Adrenal gland (tissue), 12 donors: Measurements from ENCODE around the gene POLR2B. TPM values are rescaled to one million over a fixed set of nuclear protein-coding genes. Genes with fewer than 3 reads are reported as not detected.

Experiments
- DNase-seq, 7 donors: peaks; one replicate each; pipeline ENCODE4 v3.0.0-alpha.2; 2019 to 2020
- H3K27ac ChIP-seq, 5 donors: fragments of 200-600 bp; sonication (generic) in 4 of 5; 1 replicate in 3 of 5; 2 replicates in 2 of 5; pipeline versions ENCODE4 v1.5.1 to v1.8.0; 2016 to 2020; ENCODE audit warnings: mild to moderate bottlenecking in 1 of 5
- H3K27me3 ChIP-seq: fragments of 200-600 bp; 2 replicates; pipeline ENCODE4 v1.8.0; 2021
- H3K36me3 ChIP-seq, 2 donors: fragments of 200-600 bp; replicated peaks in 1 of 2; 1 replicate in 1 of 2; 2 replicates in 1 of 2; pipeline versions ENCODE4 v1.5.1 to v1.8.0; 2018 to 2022
- H3K4me1 ChIP-seq, 2 donors: fragments of 200-600 bp; replicated peaks in 1 of 2; 1 replicate in 1 of 2; 2 replicates in 1 of 2; pipeline versions ENCODE4 v1.5.1 to v1.8.0; 2018 to 2021
- H3K4me3 ChIP-seq, 4 donors: fragments of 200-600 bp; sonication (generic) in 3 of 4; one replicate each; pipeline ENCODE4 v1.5.1; 2016 to 2018
- H3K9me3 ChIP-seq, 3 donors: fragments of 200-600 bp; sonication (generic) in 1 of 3; replicated peaks in 1 of 3; 1 replicate in 2 of 3; 2 replicates in 1 of 3; pipeline versions ENCODE4 v1.5.1 to v1.8.0; 2016 to 2021
- CTCF ChIP-seq, 6 experiments: fragments of 450-650 bp in 4 of 6; fragments of 200-600 bp in 2 of 6; sonication (generic) in 1 of 6; IDR thresholded peaks; 1 replicate in 5 of 6; 2 replicates in 1 of 6; pipeline versions ENCODE4 v1.5.1 to v1.8.0; 2016 to 2021; ENCODE audit warnings: antibody characterized with exemption in 6 of 6, mild to moderate bottlenecking in 2 of 6, moderate library complexity in 1 of 6
- POLR2A ChIP-seq, 2 donors: fragments of 450-650 bp; IDR thresholded peaks; one replicate each; pipeline ENCODE4 v1.6.1; 2017; ENCODE audit warnings: antibody characterized with exemption in 2 of 2, mild to moderate bottlenecking in 2 of 2, moderate library complexity in 1 of 2
- WGBS, 4 donors: extraction: QIAGEN DNeasy Blood & Tissue Kit in 2 of 4; methylation state at CpG; one replicate each; pipeline versions ENCODE4 v1.1.5 to v1.1.7; 2013 to 2017; 5-methylcytosine and 5-hydroxymethylcytosine counted together
- intact Hi-C, 2 donors: fragments of 100-400 bp; cut with DNase I; formaldehyde crosslinking; loops; one replicate each; pipeline versions ENCODE4 v1.14.1 to v1.15.0; 2022 to 2023
- polyA plus RNA-seq, 3 donors: library from polyadenylated mRNA; stranded (reverse); fragments of 200-250 nt in 2 of 3; fragments of 350-450 nt in 1 of 3; fragmentation: Illumina TruSeq in 1 of 3; extraction: RNeasy Lipid Tissue Mini Kit (QIAGEN cat#74804) in 1 of 3; gene quantifications; one replicate each; pipeline ENCODE4 v1.2.3, GENCODE V29; 2013 to 2014
- total RNA-seq, 9 donors: library from RNA; depleted of rRNA in 4 of 9; stranded (reverse); fragments of >200 nt in 4 of 9; fragments of 120-200 nt in 1 of 9; fragmentation: NEBNext Ultra II Directional in 1 of 9; extraction: Animal tissue kit (Norgen Biotek cat#: 25700) in 1 of 9; gene quantifications; one replicate each; pipeline versions ENCODE4 v1.1.0 to v1.2.4, GENCODE V29; 2013 to 2023
- donor health status: healthy with polysubstance abuse.
- donor health status: Bipolar disorder and iron deficiency.
- donor health status: DM: yes; HTN: yes; CAD: no.
- donor health status: DM: no; HTN: no; CAD: no.
- donor health status: DM: no; HTN: no; CAD: no.
- donor health status: DM: yes; HTN: yes; CAD: no.

The POLR2B gene
- total and polyA plus RNA-seq, 12 donors, result 21.2 to 126 (median 74.2) TPM

GRCh38 chr4:57073559-57073958 lies 94.9 kb downstream of the POLR2B start:
- Histone ChIP-seq H3K27ac (no peak overlapping the region), H3K4me3 (no peak overlapping the region), H3K36me3 (no peaks in the 10 kb centered on the region), H3K27me3 (no peaks in the 10 kb centered on the region), H3K4me1 (peaks cover 0 to 9% of the 10 kb centered on the region in 2 donors), H3K9me3 (no peaks in the 10 kb centered on the region)
- no peak for DNase-seq
- 72 to 79% (median 78%) methylated on average over 5 of the region's 5 CpGs for WGBS, 4 donors
- intact Hi-C loops, result no loop called here
- TF ChIP-seq CTCF (IDR thresholded peaks at IDR 0.05), result no peak
- no peak for TF ChIP-seq POLR2A (IDR thresholded peaks at IDR 0.05)

- Histone ChIP-seq H3K4me1 (peaks cover 0 to 9% of the 10 kb centered on the region in 2 donors), H3K36me3 (no peaks in the 10 kb centered on the region), H3K9me3 (no peaks in the 10 kb centered on the region), H3K4me3 (no peak overlapping the region), H3K27ac (peak overlapping the region in 2 of 5 donors; percentile 27 to 32), H3K27me3 (no peaks in the 10 kb centered on the region)
- intact Hi-C loops, result no loop called here
- no peak for DNase-seq
- TF ChIP-seq CTCF (IDR thresholded peaks at IDR 0.05) (no peak), POLR2A (IDR thresholded peaks at IDR 0.05) (no peak)
- WGBS, 4 donors, result 12 to 28% (median 23%) methylated on average over 4 of the region's 4 CpGs
These were observed 96.0 kb downstream of the POLR2B start for GRCh38 chr4:57074744-57075143.

GRCh38 chr4:57075367-57075766 lies 96.7 kb downstream of the POLR2B start:
- no peaks in the 10 kb centered on the region for H3K9me3 ChIP-seq
- no peak overlapping the region for H3K4me3 ChIP-seq
- H3K27ac ChIP-seq, result no peak overlapping the region
- no peaks in the 10 kb centered on the region for H3K27me3 ChIP-seq
- intact Hi-C loops, result no loop called here
- TF ChIP-seq POLR2A (IDR thresholded peaks at IDR 0.05), result no peak
- TF ChIP-seq CTCF (IDR thresholded peaks at IDR 0.05), result no peak
- H3K36me3 ChIP-seq, result no peaks in the 10 kb centered on the region
- H3K4me1 ChIP-seq, result peaks cover 0 to 9% of the 10 kb centered on the region in 2 donors
- DNase-seq, result no peak

GRCh38 chr4:57076646-57077045 lies 98.0 kb downstream of the POLR2B start:
- Histone ChIP-seq H3K4me3 (no peak overlapping the region), H3K9me3 (no peaks in the 10 kb centered on the region), H3K27ac (no peak overlapping the region), H3K4me1 (no peaks in the 10 kb centered on the region), H3K36me3 (no peaks in the 10 kb centered on the region), H3K27me3 (no peaks in the 10 kb centered on the region)
- no peak for TF ChIP-seq CTCF (IDR thresholded peaks at IDR 0.05)
- TF ChIP-seq POLR2A (IDR thresholded peaks at IDR 0.05), result no peak
- WGBS, 4 donors, result 39 to 45% (median 41%) methylated on average over 4 of the region's 4 CpGs
- intact Hi-C loops, result no loop called here
- no peak for DNase-seq
